GM18907 (cell line): Measurements from ENCODE around the gene IDH2.
"Not testable (repeated sequence)": the region's sequence is repeated elsewhere in the genome, so short reads cannot be mapped to it uniquely, and the experiment has no call there.

Experiments
- ATAC-seq: cut with Tn5 transposase; IDR thresholded peaks from one replicate; pipeline ENCODE4 v1.9.1; 2021; ENCODE audit warnings: mild to moderate bottlenecking, moderate library complexity; ENCODE audit not compliant: unreplicated experiment

The IDH2 gene

DNA sequence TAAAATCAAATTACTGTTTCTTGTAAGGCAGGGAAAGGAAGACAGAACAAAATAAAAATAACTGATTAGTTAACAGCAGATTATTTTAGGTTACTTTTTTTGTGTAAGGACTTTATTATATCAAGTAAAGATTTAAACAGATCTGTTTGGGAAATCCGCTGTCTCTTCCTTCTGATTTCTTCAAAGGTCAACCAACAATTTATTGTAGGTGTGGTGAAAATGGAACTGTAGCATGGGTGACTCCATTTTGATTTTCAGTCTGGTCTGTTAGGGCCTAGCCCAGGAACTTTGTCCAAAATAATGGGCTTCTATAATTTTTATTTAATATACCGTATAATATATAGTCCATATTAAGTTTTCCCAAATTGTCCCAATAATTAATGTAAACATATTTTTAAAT lies 13.5 kb upstream of the IDH2 start:
- no peak for ATAC-seq

DNA sequence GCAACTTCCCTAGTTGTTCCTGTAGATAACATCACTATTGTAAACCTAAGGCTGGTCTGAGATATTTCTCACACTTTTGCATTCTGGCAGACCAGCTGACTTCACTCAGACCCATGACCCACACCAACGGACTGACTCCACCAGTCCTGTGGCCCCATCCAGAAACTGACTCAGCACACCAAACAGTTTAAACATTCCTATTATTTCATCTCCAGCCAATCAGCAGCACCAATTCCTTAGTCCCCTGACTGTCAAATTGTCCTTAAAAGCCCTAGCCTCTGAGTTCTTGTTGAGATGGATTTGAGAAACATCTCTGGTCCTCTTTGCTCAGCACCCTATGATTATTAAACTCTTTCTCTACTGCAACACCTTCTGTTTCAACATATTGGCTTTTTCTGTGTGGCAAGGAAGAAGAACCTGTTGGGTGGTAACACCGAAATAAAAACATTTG lies 12.2 kb upstream of the IDH2 start:
- no peak for ATAC-seq

DNA sequence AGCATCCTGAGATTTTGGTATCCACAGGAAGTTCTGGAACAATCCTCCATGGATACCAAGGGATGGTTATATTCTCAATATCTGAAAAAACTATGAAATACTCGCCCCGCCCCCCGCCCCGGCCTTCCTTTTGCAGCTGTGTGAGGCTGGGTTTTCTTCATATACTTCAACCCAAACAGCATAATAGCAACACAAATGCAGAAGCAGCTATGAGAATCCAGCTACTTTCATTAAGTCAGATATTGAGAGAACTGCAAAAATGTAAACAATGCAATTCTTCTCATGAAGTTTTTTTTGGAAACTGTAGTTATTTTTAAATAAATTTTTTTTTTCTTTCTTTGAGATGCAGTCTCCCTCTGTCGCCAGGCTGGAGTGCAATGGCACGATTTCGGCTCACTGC lies 10.9 kb upstream of the IDH2 start:
- ATAC-seq, result no peak

DNA sequence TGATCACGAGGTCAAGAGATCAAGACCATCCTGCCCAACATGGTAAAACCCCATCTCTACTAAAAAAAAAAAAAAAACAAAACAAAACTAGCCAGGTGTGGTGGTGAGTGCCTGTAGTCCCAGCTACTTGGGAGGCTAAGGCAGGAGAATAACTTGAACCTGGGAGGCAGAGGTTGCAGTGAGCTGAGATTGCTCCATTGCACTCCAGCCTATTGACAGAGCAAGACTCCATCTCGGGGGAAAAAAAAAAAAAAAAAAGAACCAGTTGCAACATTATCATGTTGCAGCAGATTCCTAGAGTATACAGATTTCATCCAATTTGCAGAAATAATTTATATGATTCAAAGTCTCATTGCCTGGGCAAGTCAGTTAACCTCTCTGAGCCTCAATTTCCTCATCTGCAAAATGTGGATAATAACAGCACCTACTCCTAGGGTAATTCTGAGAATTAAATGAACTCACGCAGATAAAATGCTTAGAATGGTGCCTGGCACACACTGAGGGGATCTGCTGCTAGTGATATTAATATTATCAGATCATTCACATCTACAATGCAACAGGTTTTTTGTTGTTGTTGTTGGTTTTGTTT lies 7.0 kb upstream of the IDH2 start:
- ATAC-seq, result not testable (repeated sequence)

DNA sequence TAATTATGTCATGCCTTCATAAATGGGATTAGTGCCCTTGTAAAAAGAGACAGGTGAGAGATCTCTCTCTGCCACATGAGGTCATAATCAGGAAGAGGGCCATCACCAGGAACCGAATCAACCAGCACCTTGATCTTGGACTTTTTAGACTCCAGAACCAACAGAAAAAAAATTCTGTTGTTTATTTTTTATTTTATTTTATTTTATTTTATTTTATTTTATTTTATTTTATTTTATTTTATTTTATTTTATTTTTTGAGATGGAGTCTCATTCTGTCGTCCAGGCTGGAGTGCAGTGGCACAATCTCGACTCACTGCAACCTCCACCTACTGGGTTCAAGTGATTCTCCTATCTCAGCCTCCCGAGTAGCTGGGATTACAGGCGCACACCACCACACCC lies 5.8 kb upstream of the IDH2 start:
- ATAC-seq, result not testable (repeated sequence)

DNA sequence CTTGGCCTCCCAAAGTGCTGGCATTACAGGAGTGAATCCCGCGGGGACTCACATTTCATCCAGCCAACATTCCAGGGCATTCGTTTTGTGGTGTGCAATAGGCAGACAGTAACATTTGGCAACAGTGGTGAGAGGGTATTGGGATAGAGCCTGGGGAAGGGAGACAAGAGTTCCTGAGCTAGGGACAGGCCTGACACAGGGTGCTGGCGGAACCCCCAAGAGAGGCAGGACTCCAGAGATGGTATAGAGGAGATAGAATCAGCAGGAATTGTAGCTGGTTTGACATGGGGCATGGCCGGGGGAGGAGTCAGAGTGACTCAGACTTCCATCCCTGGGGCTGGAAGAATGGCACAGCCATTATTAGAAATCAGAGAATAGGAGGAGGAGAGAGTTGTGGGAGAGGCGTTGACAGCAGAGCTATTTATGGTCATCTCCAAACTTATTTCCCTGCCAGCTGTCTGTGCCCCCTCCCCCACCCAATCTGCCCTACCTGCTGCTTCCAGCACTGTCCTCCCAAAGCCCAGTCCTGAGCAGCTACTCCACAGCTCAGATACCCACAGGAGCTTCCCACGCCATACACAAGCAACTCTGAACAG lies 4.4 kb upstream of the IDH2 start:
- ATAC-seq, result no peak

DNA sequence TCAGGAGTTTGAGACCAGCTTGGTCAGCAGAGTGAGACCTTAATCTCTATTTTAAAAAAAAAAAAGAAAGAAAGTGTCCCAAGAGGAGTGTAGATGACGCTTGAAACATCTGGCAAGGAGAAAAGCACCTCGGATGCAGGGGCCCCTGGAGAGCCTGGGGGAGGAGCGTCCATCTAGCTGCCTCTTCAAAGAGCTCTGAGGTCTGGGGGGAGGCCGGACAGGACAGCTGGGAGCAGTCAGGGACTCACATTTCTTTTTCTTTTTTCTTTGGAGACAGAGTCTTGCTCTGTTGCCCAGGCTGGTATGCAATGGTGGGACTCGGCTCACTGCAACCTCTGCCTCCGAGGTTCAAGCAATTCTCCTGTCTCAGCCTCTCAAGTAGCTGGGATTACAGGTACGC lies 3.3 kb upstream of the IDH2 start:
- ATAC-seq, result no peak

DNA sequence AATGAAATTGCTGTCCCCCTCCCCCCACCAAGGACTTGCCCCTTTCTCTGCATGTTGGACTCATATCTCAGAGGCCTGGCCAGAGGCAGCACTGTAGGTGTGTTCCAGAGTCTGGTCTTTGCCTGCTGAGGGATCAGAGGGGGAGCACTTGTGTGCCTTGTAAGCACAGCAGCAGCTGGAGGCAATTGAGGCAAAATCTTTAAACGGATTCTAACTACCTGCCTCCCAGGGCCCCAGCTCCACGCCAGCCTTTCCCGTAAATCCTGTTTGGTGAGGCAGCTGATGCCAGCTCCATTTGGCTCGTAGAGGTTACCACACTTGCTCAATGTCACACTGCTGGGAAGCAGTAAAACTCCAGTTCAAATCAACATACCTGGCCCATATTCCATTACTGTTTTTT lies 2.3 kb upstream of the IDH2 start:
- no peak for ATAC-seq

DNA sequence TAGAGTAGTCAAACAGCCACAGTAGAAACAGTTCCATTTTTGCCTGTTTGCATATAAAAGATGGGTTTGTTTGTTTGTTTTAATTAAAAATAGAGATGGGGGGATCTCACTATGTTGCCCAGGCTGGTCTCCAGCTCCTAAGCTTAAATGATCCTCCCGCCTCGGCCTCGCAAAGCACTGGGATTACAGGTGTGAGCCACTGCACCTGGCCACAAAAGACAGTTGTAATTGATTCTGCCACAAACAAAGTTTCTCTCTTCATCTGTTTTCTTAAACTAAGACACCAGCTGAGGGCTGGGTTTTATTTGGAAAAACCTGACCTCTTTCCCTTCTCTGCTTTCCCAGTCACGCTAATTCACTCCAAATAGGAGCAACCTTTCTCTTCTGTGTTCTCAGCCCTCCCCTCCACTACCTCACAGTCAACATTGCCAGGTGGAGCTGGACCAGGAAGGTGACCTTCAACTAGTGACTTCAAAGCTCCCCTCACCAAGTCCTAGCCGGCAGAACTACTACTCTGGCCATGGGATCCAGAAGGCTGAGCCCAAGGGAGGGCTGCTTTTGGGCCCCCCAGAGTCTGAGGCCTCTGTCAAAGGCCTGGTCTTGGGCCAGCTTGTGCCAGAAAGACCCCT lies 1.5 kb upstream of the IDH2 start:
- no peak for ATAC-seq

DNA sequence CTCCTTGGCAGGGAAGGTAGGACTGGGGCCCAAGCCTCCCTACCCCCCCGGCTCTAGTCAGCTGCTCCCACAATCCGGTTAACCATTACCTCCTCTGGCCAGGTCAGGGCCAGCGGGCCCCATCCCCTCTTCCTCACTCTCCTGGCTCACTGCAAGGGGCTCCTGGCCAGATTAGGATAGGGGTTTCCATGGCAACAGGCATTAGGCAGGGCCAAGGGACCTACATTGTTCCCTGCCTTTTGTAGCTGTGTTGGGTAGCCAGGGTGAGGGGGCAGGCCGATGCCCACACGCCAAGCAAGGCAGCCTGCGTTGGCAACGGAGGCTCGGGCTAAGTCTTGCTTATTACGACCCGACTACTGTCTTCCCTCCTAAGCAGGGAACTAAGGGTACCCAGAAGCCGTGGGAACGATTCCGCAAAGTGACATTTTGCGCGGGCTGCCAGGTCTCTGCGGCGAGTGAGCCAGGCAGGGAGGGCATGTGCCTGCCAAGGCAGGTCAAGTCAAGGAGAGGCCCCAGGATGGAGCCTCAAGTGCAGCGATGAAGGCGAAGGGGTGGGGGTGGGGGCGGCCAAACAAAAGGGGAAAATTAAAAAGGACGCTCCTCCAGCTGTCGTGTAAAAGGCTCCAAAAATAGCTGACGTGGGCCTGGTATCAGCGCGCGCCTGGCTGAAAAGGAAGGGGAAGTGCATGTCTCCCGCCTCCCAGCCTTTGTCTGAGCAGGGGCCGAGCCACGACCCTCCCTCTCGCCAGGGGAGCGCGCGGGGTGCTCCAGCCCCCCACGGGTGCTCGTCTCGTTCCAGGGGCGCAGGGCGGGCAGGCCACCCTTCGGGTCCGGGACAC lies 919 bp downstream of the IDH2 start:
- peak; percentile 2 for ATAC-seq

DNA sequence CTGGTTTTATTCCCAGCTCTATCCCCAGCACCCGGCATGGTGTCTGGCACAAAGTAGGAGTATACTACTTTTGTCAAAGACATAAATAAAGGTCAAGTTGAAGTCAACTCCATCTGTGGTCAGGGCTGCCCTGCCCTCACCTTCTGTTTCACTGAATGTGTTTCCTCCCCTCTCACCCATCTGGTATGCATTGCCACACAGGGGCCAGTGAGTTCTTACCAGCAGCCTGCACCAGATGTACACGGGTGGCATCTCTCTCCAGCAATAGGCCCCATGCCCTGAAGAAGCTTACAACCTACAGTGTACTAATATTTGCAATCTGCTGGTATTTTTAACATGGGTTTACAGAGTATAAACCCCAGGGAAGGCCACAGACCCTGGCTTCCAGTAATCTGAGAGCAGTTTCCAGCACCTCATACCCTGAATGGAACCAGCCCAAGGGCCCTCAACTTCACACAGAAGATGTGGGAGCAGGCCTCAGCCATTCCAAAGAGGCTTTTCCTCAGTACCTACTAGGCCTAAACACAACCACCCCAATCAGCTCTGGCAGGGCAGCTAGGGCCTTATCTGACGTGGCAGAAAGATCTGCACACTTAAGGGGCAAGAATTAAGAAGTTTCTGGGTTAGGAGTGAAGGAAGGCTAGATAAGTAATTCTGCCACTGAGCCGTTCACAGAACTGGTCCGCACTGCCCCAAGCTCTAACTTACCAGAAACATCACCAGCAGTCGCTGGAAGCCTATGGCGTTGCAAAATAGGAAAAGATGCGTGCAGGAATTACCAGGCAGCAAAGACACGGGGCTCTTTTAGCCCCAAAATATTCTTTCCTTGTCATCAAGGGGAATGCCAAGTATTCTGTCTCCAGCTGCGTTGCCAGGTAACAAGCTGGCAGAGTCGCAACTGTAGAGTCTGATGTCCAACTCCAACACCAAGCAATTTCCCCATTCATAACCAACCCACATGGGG lies 2.1 kb downstream of the IDH2 start:
- no peak for ATAC-seq

DNA sequence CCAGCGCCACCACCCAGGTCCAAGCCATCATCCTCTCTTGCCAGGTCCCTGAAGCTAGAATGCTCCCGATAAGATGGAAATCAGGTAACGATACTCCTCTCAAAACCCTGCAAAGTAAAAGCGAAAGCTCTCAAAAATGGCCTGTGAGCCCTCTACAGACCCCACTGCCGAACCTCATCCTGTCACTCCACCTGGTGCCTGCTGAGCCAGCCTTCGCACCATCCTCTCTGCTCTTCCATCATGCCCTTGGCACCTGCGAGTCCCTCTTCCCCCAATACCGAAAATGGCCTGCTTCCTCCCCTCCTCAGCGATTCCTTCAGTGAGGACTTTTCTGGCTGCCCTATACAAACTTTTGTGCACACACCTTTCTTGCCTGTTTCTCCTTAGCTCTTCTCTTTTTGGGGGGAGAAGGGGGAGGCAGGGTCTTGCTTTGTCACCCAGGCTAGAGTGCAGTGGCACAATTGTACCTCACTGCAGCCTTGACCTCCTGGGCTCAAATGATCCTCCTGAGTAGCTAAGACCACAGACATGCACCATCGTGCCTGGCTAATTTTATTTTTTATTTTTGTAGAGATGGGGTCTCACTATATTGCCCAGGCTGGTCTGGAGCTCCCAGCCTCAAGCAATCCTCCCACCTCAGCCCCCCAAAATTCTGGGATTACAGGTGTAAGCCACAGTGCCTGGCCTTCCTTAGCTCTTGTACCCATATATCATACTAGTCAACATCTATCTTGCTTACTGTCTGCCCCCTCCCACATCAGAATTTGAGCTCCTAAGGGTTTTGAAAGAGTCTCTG lies 3.0 kb downstream of the IDH2 start:
- ATAC-seq, result no peak

DNA sequence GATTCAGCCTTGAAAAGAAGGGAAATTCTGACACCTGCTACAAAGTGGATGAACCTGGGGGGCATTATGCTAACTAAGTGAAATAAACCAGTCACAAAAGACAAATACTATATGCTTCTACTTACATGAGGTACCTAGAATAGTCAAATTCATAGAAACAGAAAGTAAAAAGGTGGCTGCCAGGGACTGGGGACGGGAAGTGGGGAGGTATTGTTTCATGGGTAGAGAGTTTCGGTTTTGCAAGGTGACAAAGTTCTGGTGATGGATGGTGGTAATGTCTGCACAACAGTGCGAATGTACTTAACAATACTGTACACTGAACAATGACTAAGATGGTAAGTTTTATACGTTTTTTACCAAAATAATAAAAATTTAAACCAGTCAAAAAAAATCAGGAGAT lies 4.8 kb downstream of the IDH2 start:
- ATAC-seq, result peak; percentile 61

DNA sequence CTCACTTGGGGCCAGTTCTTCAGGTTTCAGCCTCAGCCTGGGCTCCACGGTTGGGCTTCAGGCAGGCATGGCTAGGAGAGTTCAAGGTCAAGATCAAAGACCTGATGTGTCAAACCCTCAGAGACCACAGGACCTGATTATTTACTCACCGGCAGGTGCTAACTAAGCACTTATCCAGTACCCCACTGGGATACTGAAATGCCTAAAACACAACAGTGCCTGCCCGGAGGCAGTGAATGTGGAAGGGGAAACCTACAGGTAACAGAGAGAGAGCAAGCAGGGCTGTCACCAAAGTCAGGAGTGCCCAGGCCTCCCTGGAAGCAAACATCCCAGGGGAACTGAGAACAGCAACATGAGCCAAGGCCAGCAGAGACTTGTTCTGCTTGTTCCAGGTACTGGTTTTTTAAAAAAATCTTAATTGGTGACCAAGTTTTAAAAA lies 6.7 kb downstream of the IDH2 start:
- ATAC-seq, result peak; percentile 30

DNA sequence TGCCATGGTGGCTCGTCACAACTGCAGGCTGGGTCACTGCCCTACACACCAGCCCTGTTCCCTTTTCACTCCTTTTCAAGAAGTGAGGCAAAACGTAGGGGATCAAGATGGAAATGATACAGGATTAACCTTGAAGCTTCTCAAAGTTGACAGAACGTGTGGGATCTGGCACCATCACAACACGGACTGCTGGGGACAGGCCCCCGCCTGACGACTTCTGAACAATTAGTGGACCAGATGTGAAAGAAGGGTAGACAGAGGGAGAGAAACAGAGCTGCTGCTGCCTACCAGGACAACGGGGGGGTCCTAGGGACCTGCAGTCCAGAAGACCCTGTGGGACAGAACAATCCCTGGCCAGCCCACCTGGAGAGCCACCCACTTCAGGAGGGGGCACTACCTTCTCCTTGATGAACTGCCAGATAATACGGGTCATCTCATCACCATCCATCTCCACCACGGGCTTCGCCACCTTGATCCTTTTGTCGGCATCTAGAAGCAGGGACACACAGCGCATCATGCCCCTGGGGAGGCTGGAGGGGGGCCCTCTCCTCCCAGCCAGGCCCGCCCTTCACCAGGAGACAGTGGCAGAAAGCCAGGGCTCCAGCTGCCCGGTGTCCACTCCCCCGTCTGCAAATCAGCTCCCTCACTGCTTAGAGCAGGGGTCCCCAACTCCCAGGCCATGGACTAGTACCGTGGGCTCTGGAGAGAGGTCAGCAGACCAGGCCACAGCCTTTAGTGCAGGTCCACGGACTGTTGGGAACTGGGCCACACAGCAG lies 10.9 kb downstream of the IDH2 start:
- no peak for ATAC-seq

DNA sequence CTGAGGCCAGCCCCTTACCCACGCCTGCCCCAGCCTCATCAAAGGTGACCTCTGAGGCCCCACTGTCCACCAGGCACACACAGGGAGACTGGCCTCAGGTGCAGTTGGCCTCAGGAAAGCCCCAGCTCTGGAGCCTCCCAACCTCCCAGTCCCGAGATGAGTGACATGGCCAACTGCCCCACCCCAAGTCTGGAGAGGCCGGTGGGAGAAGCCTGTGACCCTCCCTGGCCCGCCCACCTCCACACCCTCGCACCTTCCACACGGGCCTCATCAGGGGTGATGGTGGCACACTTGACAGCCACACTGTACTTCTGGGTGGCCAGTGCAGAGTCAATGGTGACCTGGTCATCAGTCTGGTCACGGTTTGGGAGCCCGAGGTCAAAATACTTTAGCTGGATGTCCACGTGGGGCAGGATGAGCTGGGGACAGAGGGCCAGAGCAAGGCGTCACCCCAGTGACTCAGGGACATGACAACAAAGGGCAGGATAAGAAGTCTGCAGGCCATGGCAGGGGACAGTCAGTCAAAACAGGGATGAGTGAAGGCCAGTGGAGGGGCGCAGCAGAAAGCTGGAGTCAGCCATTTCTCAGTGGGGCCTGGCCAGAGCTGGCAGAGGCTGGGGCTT lies 11.9 kb downstream of the IDH2 start:
- no peak for ATAC-seq

DNA sequence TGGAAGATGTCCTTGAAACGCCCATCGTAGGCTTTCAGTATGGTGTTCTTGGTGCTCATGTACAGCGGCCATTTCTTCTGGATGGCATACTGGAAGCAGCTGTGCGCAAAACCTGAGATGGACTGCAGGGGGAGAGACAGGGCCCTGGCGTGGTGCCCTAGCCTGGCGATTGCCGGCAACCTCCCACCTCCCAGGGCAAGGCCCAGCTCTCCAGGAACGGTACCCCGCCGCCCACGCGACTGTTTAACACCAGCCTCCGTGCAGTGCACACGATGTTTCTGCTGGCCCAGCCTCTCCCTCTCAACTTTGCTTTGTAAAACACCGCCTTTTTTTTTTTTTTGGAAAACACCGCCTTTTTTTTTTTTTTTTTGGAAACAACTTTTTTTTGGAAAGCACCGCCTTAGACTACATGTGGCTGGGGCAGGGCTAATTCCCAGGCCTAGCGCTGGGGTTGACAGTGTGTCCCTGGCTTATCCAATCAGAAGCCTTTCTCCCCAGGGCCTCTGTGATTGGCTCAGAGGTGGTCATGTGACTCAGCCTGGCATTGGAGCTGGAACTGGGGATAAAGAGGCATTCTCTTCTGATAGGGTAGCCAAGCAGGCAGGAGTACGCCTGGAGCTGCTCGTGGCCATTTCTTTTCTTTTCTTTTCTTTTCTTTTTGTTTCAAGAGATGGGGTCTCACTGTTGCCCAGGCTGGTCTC lies 14.7 kb downstream of the IDH2 start:
- no peak for ATAC-seq

DNA sequence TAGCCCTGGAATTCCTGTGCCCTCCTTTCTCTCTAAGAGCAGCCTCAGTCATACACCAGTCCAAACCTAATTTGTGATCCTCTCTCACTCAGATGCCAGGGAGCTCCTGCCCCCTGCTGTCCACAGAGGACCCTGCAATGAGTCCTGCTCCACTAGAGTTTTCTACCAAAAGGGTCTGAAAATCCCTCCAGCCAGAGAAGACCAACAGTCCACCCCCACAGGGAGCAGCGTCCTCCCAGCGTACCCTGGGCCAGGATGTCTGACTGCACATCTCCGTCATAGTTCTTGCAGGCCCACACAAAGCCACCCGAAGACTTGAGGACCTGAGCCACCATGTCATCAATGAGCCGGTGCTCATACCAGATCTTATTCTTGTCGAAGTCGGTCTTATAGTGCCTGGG lies 15.4 kb downstream of the IDH2 start:
- ATAC-seq, result no peak
